ENCODE results near the gene PLEK2. TPM values are rescaled to one million over a fixed set of nuclear protein-coding genes. Genes with fewer than 3 reads are reported as not detected.
"Not testable (repeated sequence)": the region's sequence is repeated elsewhere in the genome, so short reads cannot be mapped to it uniquely, and the experiment has no call there.

Gene PLEK2
- polyA plus RNA-seq, 1 donor = 39.6 TPM

- not testable (repeated sequence) for H3K9me3 ChIP-seq (ENCODE audit: control insufficient read depth, low read depth, low read length); H3K4me1 ChIP-seq (ENCODE audit: control insufficient read depth, insufficient read depth, low read length); H3K4me3 ChIP-seq (ENCODE audit: low read length); H3K27ac ChIP-seq (ENCODE audit: low read length); DNase-seq; H3K27me3 ChIP-seq (ENCODE audit: control insufficient read depth, insufficient read depth, low read length)
- peaks cover 55% of the 10 kb centered on the region for H3K36me3 ChIP-seq (ENCODE audit: control insufficient read depth, insufficient read depth, low read length)
- no CpG with 5 or more reads among the region's 31 CpGs for WGBS (ENCODE audit: insufficient coverage, low lambda C conversion rate)
Observed at GRCh38 chr14:67341231-67341630, 70.7 kb downstream of the PLEK2 start.

Other genes starting within 250 kb of the PLEK2 start
- 0.48 TPM for gene GARIN2, start 222.7 kb downstream of the PLEK2 start, polyA plus RNA-seq
- 36.2 TPM for gene PALS1, start 170.7 kb downstream of the PLEK2 start, polyA plus RNA-seq
- gene ATP6V1D, start 52.4 kb downstream of the PLEK2 start, polyA plus RNA-seq = 71.0 TPM
- gene EIF2S1, start 51.8 kb downstream of the PLEK2 start, polyA plus RNA-seq = 85.7 TPM
- 11.9 TPM for gene TMEM229B, start 76.6 kb upstream of the PLEK2 start, polyA plus RNA-seq
- 110 TPM for gene PLEKHH1, start 121.1 kb upstream of the PLEK2 start, polyA plus RNA-seq
- 51.4 TPM for gene PIGH, start 188.1 kb upstream of the PLEK2 start, polyA plus RNA-seq
- gene ARG2, start 207.8 kb upstream of the PLEK2 start, polyA plus RNA-seq = 4.0 TPM

All from large intestine (tissue), 3 donors.